HepG2 (cell line): ENCODE data around the gene CCDC158. TPM values are rescaled to one million over a fixed set of nuclear protein-coding genes. Genes with fewer than 3 reads are reported as not detected.

Source experiments
- ATAC-seq: fragments of 200-7000 bp; cut with Tn5 transposase; 3 replicates; pipeline ENCODE4 v1.9.1; 2020; ENCODE audit warnings: mild to moderate bottlenecking, moderate library complexity
- BruUV-seq: library from RNA; stranded (reverse); fragments of 400-500 nt; replicated peaks from 2 replicates; lab custom pipeline; 2021; lab: Mats Ljungman, UMichigan
- CTCF ChIA-PET: fragments of 300-600 bp; formaldehyde crosslinking; extraction: SDS; loops from one replicate; lab custom pipeline; 2021; ENCODE audit warnings: low total read pairs, inconsistent platforms, low intra/inter-chr PET ratio; lab: Yijun Ruan, JAX
- POLR2A ChIA-PET: fragments of 350-600 bp; sonication (Branson Sonifier 250); formaldehyde crosslinking; loops from one replicate; lab custom pipeline; 2020; ENCODE audit warnings: antibody characterized with exemption, inconsistent platforms; lab: Yijun Ruan, JAX
- DNase-seq: peaks from one replicate; pipeline ENCODE4 v3.0.0-alpha.2; 2015; ENCODE audit warnings: low spot score
- FAIRE-seq: peaks from 3 replicates; lab custom pipeline; 2011; peaks lifted over from hg19 to GRCh38; lab: Jason Lieb, UNC
- H2AFZ ChIP-seq: one replicate; pipeline ENCODE4 v1.6.1; 2011; ENCODE audit warnings: low read length, inconsistent platforms
- H3K27ac ChIP-seq: fragments of 300-600 bp; 3 replicates; pipeline ENCODE4 v1.8.0; 2011; ENCODE audit warnings: mixed run types, mild to moderate bottlenecking, mixed read lengths, low read length, inconsistent platforms; ENCODE audit not compliant: insufficient read depth; ENCODE audit errors: extremely low read length
- H3K27me3 ChIP-seq, 2 experiments: fragments of 200-600 bp in 1 of 2; 2 replicates in 1 of 2; 3 replicates in 1 of 2; pipeline versions ENCODE4 v1.6.0 to v1.8.0; 2011; ENCODE audit warnings: low read length in 2 of 2, mild to moderate bottlenecking in 2 of 2, moderate library complexity in 2 of 2, inconsistent platforms in 1 of 2; ENCODE audit not compliant: insufficient read depth in 2 of 2, control insufficient read depth in 1 of 2
- H3K36me3 ChIP-seq, 2 experiments: fragments of 200-600 bp in 1 of 2; replicated peaks in 1 of 2; 2 replicates in 1 of 2; 3 replicates in 1 of 2; pipeline versions ENCODE4 v1.5.1 to v1.8.0; 2011; ENCODE audit warnings: low read length in 2 of 2, inconsistent platforms in 1 of 2; ENCODE audit not compliant: insufficient read depth in 2 of 2, control insufficient read depth in 1 of 2
- H3K4me1 ChIP-seq: 2 replicates; pipeline ENCODE4 v1.5.1; 2012; ENCODE audit warnings: low read length, inconsistent platforms; ENCODE audit not compliant: insufficient read depth
- H3K4me2 ChIP-seq: 2 replicates; pipeline ENCODE4 v1.6.0; 2011; ENCODE audit warnings: low read depth, low read length, inconsistent platforms
- H3K4me3 ChIP-seq, 3 experiments: fragments of 200-600 bp in 1 of 3; sonication (generic), shearing (Covaris generic) in 1 of 3; replicated peaks in 1 of 3; 2 replicates each; pipeline ENCODE4 v1.5.1; 2011 to 2016; ENCODE audit warnings: low read length in 3 of 3, inconsistent platforms in 2 of 3, low read depth in 2 of 3, mild to moderate bottlenecking in 2 of 3, control low read depth in 1 of 3, mixed read lengths in 1 of 3; ENCODE audit not compliant: insufficient read depth in 1 of 3
- H3K79me2 ChIP-seq: one replicate; pipeline ENCODE4 v1.6.1; 2011; ENCODE audit warnings: low read length, inconsistent platforms; ENCODE audit not compliant: insufficient read depth
- H3K9ac ChIP-seq: 2 replicates; pipeline ENCODE4 v1.6.0; 2011; ENCODE audit warnings: mild to moderate bottlenecking, low read depth, low read length, inconsistent platforms; ENCODE audit not compliant: insufficient read depth
- H3K9me3 ChIP-seq: 2 replicates; pipeline ENCODE4 v1.5.1; 2012; ENCODE audit warnings: mild to moderate bottlenecking, low read length
- H4K20me1 ChIP-seq: 2 replicates; pipeline ENCODE4 v1.6.0; 2011; ENCODE audit warnings: inconsistent platforms, mild to moderate bottlenecking, low read length, moderate library complexity; ENCODE audit not compliant: insufficient read depth
- ARID5B ChIP-seq: IDR thresholded peaks from 2 replicates; pipeline ENCODE4 v1.4.0; 2020; ENCODE audit warnings: mild to moderate bottlenecking, missing genetic modification reagents
- ARNT ChIP-seq: fragments of 450-650 bp; IDR thresholded peaks from 2 replicates; pipeline ENCODE4 v1.6.1; 2017
- GLMP ChIP-seq: sonication (generic); formaldehyde crosslinking; IDR thresholded peaks from 2 replicates; pipeline ENCODE4 v1.9.0; 2021; ENCODE audit warnings: missing genetic modification reagents, mild to moderate bottlenecking, borderline replicate concordance
- KDM1A ChIP-seq: IDR thresholded peaks from 2 replicates; pipeline ENCODE4 v1.6.1; 2016; ENCODE audit warnings: missing compliant biosample characterization
- POLR2G ChIP-seq: fragments of 200-400 bp; formaldehyde crosslinking; IDR thresholded peaks from 2 replicates; pipeline ENCODE4 v1.6.1; 2018; ENCODE audit warnings: mild to moderate bottlenecking, low read depth, low read length, moderate library complexity
- ZBTB25 ChIP-seq: IDR thresholded peaks from 2 replicates; pipeline ENCODE4 v1.6.1; 2018; ENCODE audit warnings: missing genetic modification reagents
- ZFP41 ChIP-seq: sonication (generic); formaldehyde crosslinking; IDR thresholded peaks from 2 replicates; pipeline ENCODE4 v1.4.0; 2020; ENCODE audit warnings: mild to moderate bottlenecking, missing genetic modification reagents, borderline replicate concordance
- ZFP62 ChIP-seq: sonication (generic); formaldehyde crosslinking; IDR thresholded peaks from 2 replicates; pipeline ENCODE4 v1.4.0; 2020; ENCODE audit warnings: missing genetic modification reagents
- ZNF225 ChIP-seq: sonication (generic); formaldehyde crosslinking; IDR thresholded peaks from 2 replicates; pipeline ENCODE4 v1.4.0; 2020; ENCODE audit warnings: mild to moderate bottlenecking, missing genetic modification reagents
- ZNF460 ChIP-seq: sonication (generic); formaldehyde crosslinking; IDR thresholded peaks from 2 replicates; pipeline ENCODE4 v1.5.1; 2020; ENCODE audit warnings: missing genetic modification reagents, mild to moderate bottlenecking, borderline replicate concordance
- ZNF703 ChIP-seq: sonication (generic); formaldehyde crosslinking; IDR thresholded peaks from 2 replicates; pipeline ENCODE4 v1.5.1; 2020; ENCODE audit warnings: missing genetic modification reagents, mild to moderate bottlenecking, moderate library complexity, borderline replicate concordance
- ZNF782 ChIP-seq: sonication (generic); formaldehyde crosslinking; IDR thresholded peaks from 2 replicates; pipeline ENCODE4 v1.4.0; 2020; ENCODE audit warnings: missing genetic modification reagents, mild to moderate bottlenecking, borderline replicate concordance
- WGBS: methylation state at CpG from one replicate; pipeline ENCODE4 v1.1.6; 2017; ENCODE audit warnings: low lambda C conversion rate; 5-methylcytosine and 5-hydroxymethylcytosine counted together
- in situ Hi-C: cut with HindIII; loops from 2 replicates; pipeline ENCODE4 v1.10.0; 2017; ENCODE audit warnings: low pct_unique_long_range_greater_than_20kb; ENCODE audit not compliant: extremely low pct_ligation_motif_present
- intact Hi-C: fragments of 100-400 bp; cut with micrococcal nuclease; formaldehyde crosslinking; loops from one replicate; pipeline ENCODE4 v1.10.0; 2022; ENCODE audit not compliant: unreplicated experiment
- polyA plus RNA-seq, 8 experiments: library from polyadenylated mRNA; depleted of rRNA in 3 of 8; stranded (reverse) in 7 of 8; unstranded in 1 of 8; fragments of >200 nt; fragmentation: Illumina TruSeq in 4 of 8; extraction: Trizol in 4 of 8; gene quantifications; 2 replicates each; pipeline versions ENCODE4 v1.2.1 to v1.2.3, GENCODE V29; 2011 to 2016; ENCODE audit warnings: low read depth in 4 of 8, missing spikeins in 1 of 8, mixed read lengths in 1 of 8; ENCODE audit not compliant: insufficient read depth in 1 of 8
- total RNA-seq, 5 experiments: library from RNA; depleted of rRNA; stranded (reverse); fragments of >200 nt; fragmentation: Illumina TruSeq; extraction: Trizol; gene quantifications; 2 replicates each; pipeline ENCODE4 v1.2.3, GENCODE V29; 2016; ENCODE audit warnings: low read depth in 1 of 5

The CCDC158 gene
- total and polyA plus RNA-seq, 2 of the 13 experiments (the other 11 are each of a cell fraction or from before 2014, with no cell fraction given), result not detected

- POLR2A ChIA-PET, result no interaction called here
- Histone ChIP-seq H4K20me1 (no peaks in the 10 kb centered on the region), H3K79me2 (no peaks in the 10 kb centered on the region), H3K9me3 (no peaks in the 10 kb centered on the region), H3K4me3 (no peak overlapping the region), H3K4me1 (no peaks in the 10 kb centered on the region; the same call in 1 of the 2 replicates), H3K36me3 (no peaks in the 10 kb centered on the region), H3K27ac (no peak overlapping the region), H2AFZ (no peak overlapping the region), H3K9ac (no peak overlapping the region), H3K4me2 (no peak overlapping the region), H3K27me3 (0 out of 5 replicates have a peak, but pooled peaks cover 0 to 3% of the 10 kb centered on the region in 2 experiments)
- 79% methylated on average over 2 of the region's 2 CpGs for WGBS
- ATAC-seq, result no peak
- BruUV-seq, result no TSS peak
- no peak for FAIRE-seq
- no peak for TF ChIP-seq GLMP (CRISPR knock-in tag)
- TF ChIP-seq KDM1A (CRISPR knock-in tag), result no peak
- no peak for TF ChIP-seq ZNF225 (CRISPR knock-in tag)
- TF ChIP-seq ZBTB25, result no peak
- in situ Hi-C loops (no loop called here), intact Hi-C loops (no loop called here)
- CTCF ChIA-PET, result no interaction called here
- no peak for DNase-seq
These were observed 25.0 kb upstream of the CCDC158 start for GRCh38 chr4:76445911-76446310.

- H3K36me3 ChIP-seq, result no peaks in the 10 kb centered on the region
- BruUV-seq, result no TSS peak
- intact Hi-C loops, result no loop called here
- H3K27ac ChIP-seq, result no peak overlapping the region
- H3K4me2 ChIP-seq, result no peak overlapping the region
- ChIA-PET POLR2A (no interaction called here), CTCF (no interaction called here)
- H2AFZ ChIP-seq, result no peak overlapping the region
- H3K79me2 ChIP-seq, result no peaks in the 10 kb centered on the region
- ATAC-seq (no peak), FAIRE-seq (no peak), DNase-seq (no peak)
- 71% methylated on average over 1 of the region's 1 CpG for WGBS
- no peak overlapping the region for H3K9ac ChIP-seq
- no peak overlapping the region for H3K4me3 ChIP-seq
- in situ Hi-C loops, result no loop called here
- no peaks in the 10 kb centered on the region for H4K20me1 ChIP-seq
- H3K9me3 ChIP-seq, result no peaks in the 10 kb centered on the region
- H3K27me3 ChIP-seq, result no peaks in the 10 kb centered on the region
- H3K4me1 ChIP-seq, result no peaks in the 10 kb centered on the region
- TF ChIP-seq ZNF460 (CRISPR knock-in tag), result no peak
- no peak for TF ChIP-seq ZFP62 (CRISPR knock-in tag)
- TF ChIP-seq ZFP41 (CRISPR knock-in tag), result no peak
- TF ChIP-seq ARNT, result no peak
- no peak for TF ChIP-seq ZNF703
- no peak for TF ChIP-seq ARID5B (CRISPR knock-in tag)
- TF ChIP-seq ZNF782 (CRISPR knock-in tag), result no peak
- no peak for TF ChIP-seq POLR2G
These were observed 22.4 kb upstream of the CCDC158 start for GRCh38 chr4:76443376-76443775.
